ENCODE results near the gene CNEP1R1. TPM values are rescaled to one million over a fixed set of nuclear protein-coding genes. Genes with fewer than 3 reads are reported as not detected.
A peak's percentile ranks its signal among the peaks of the same experiment; 100 is the strongest.

Gene CNEP1R1
- total and polyA plus RNA-seq, 9 of the 15 experiments (the other 6 are each of a cell fraction or from before 2014, with no cell fraction given), result 7.6 to 20.1 (median 10.6) TPM

GRCh38 chr16:50071075-50071671 lies 46.1 kb downstream of the CNEP1R1 start (continued):
- TF ChIP-seq TSHZ1 (CRISPR knock-in tag; IDR thresholded peaks at IDR 0.05) (no peak), MEF2D (tag; conservative IDR thresholded peaks at IDR 0.05; ENCODE audit: low read depth) (no peak), PHF21A (IDR thresholded peaks at IDR 0.05; ENCODE audit: borderline replicate concordance, low read depth) (no peak), JUND (IDR thresholded peaks at IDR 0.05; ENCODE audit: borderline replicate concordance, low read depth, low read length) (peak; percentile 60; the same call in 1 of the 2 replicates), JUND (tag; IDR thresholded peaks at IDR 0.05; ENCODE audit: borderline replicate concordance, low read depth, low read length) (no peak; the same call in 1 of the 3 replicates), EP400 (IDR thresholded peaks at IDR 0.05) (peak; percentile 64), MEIS2 (IDR thresholded peaks at IDR 0.05; ENCODE audit: partially characterized antibody) (peak; percentile 18), MAFF (IDR thresholded peaks at IDR 0.05; ENCODE audit: low read length) (peak; percentile 47; the same call in 1 of the 2 replicates), FOSL1 (tag; conservative IDR thresholded peaks at IDR 0.05) (peak; percentile 59), BRF2 (IDR thresholded peaks at IDR 0.05; ENCODE audit: borderline replicate concordance, insufficient read depth, insufficient read length) (no peak), RUNX1 (IDR thresholded peaks at IDR 0.05; ENCODE audit: low read depth) (no peak), NBN (IDR thresholded peaks at IDR 0.05; ENCODE audit: low read depth) (peak; percentile 79), CREB3L1 (IDR thresholded peaks at IDR 0.05; ENCODE audit: borderline replicate concordance, low read depth) (peak; percentile 98), ZNF316 (IDR thresholded peaks at IDR 0.05) (peak; percentile 77), POLR2B (IDR thresholded peaks at IDR 0.05; ENCODE audit: low read depth, partially characterized antibody) (no peak), ILF3 (IDR thresholded peaks at IDR 0.05; ENCODE audit: borderline replicate concordance) (no peak), EP300 (IDR thresholded peaks at IDR 0.05; ENCODE audit: low read length) (peak; percentile 88), TEAD1 (CRISPR knock-in tag; IDR thresholded peaks at IDR 0.05) (peak in 1 of 2 experiments; percentile 81; a peak in 2 of 4 replicates), KDM1A (IDR thresholded peaks at IDR 0.05) (peak; percentile 99 to 100), PCBP1 (IDR thresholded peaks at IDR 0.05; ENCODE audit: low read depth, low read length, poor library complexity, severe bottlenecking) (no peak)
